GM12878 (cell line): Measurements from ENCODE around the gene AIDA. TPM values are rescaled to one million over a fixed set of nuclear protein-coding genes. Genes with fewer than 3 reads are reported as not detected.

ENCODE experiments used
- BACH1 ChIP-seq: fragments of 450-650 bp; IDR thresholded peaks from 2 replicates; pipeline ENCODE4 v1.6.1; 2017; ENCODE audit warnings: mild to moderate bottlenecking, borderline replicate concordance
- CBX3 ChIP-seq: fragments of 200-600 bp; sonication (generic); IDR thresholded peaks from 2 replicates; pipeline ENCODE4 v1.6.1; 2016; ENCODE audit warnings: low read depth, borderline replicate concordance
- FOXK2 ChIP-seq: fragments of 450-650 bp; IDR thresholded peaks from 2 replicates; pipeline ENCODE4 v1.6.1; 2017; ENCODE audit warnings: mild to moderate bottlenecking, moderate library complexity
- IKZF2 ChIP-seq, 2 experiments: fragments of 450-650 bp; IDR thresholded peaks; 2 replicates each; pipeline ENCODE4 v1.6.1; 2017; ENCODE audit warnings: mild to moderate bottlenecking in 2 of 2, moderate library complexity in 2 of 2
- MEF2A ChIP-seq: IDR thresholded peaks from 2 replicates; pipeline ENCODE4 v1.6.1; 2011; ENCODE audit warnings: low read depth, mild to moderate bottlenecking, low read length, moderate library complexity; ENCODE audit not compliant: insufficient read depth
- NFIC ChIP-seq: IDR thresholded peaks from 2 replicates; pipeline ENCODE4 v1.6.1; 2012; ENCODE audit warnings: low read depth, mild to moderate bottlenecking, inconsistent platforms, low read length, moderate library complexity
- NFYA ChIP-seq: IDR thresholded peaks from 2 replicates; pipeline ENCODE4 v1.6.1; 2011; ENCODE audit warnings: low read depth, mild to moderate bottlenecking, low read length, improper control_type of control experiment, borderline replicate concordance
- NR2C2 ChIP-seq: IDR thresholded peaks from 2 replicates; pipeline ENCODE4 v1.6.1; 2011; ENCODE audit warnings: borderline replicate concordance, low read depth; ENCODE audit not compliant: control insufficient read depth, insufficient read length
- PAX8 ChIP-seq: fragments of 450-650 bp; IDR thresholded peaks from 2 replicates; pipeline ENCODE4 v1.6.1; 2017; ENCODE audit warnings: mild to moderate bottlenecking, moderate library complexity
- POLR2AphosphoS2 ChIP-seq: IDR thresholded peaks from 2 replicates; pipeline ENCODE4 v1.6.1; 2011; ENCODE audit warnings: low read depth, mild to moderate bottlenecking, low read length, improper control_type of control experiment, moderate library complexity
- RBBP5 ChIP-seq: fragments of 200-600 bp; sonication (generic); conservative IDR thresholded peaks from 2 replicates; pipeline ENCODE4 v1.6.1; 2016
- SIX5 ChIP-seq: IDR thresholded peaks from 2 replicates; pipeline ENCODE4 v1.6.1; 2011; ENCODE audit warnings: mild to moderate bottlenecking, low read depth, low read length, moderate library complexity; ENCODE audit not compliant: severe bottlenecking
- STAT3 ChIP-seq: IDR thresholded peaks from 2 replicates; pipeline ENCODE4 v1.6.1; 2011; ENCODE audit warnings: low read depth, low read length, improper control_type of control experiment
- TCF3 ChIP-seq: IDR thresholded peaks from 2 replicates; pipeline ENCODE4 v1.6.1; 2012; ENCODE audit warnings: low read depth, mild to moderate bottlenecking, low read length, borderline replicate concordance; ENCODE audit not compliant: insufficient read depth
- polyA plus RNA-seq, 11 experiments: library from polyadenylated mRNA; depleted of rRNA in 4 of 11; unstranded in 6 of 11; stranded (reverse) in 5 of 11; fragments of >200 nt; fragmentation: Nextera tagmentation in 4 of 11; fragmentation: Illumina TruSeq in 1 of 11; extraction: Ambion mirVana in 4 of 11; extraction: Trizol in 1 of 11; gene quantifications; 1 replicate in 1 of 11; 2 replicates in 10 of 11; pipeline versions ENCODE4 v1.2.1 to v1.2.3, GENCODE V29; 2011 to 2016; ENCODE audit warnings: inconsistent platforms in 2 of 11, missing spikeins in 2 of 11, low read depth in 1 of 11
- total RNA-seq, 4 experiments: library from RNA; depleted of rRNA in 3 of 4; stranded (reverse); fragments of >200 nt in 3 of 4; fragmentation: Illumina TruSeq in 1 of 4; extraction: Trizol in 1 of 4; gene quantifications; 2 replicates each; pipeline versions ENCODE4 v1.2.1 to v1.2.3, GENCODE V29; 2013 to 2021
- TF ChIP-seq, protein P1 (sequence below): fragments of 450-650 bp; IDR thresholded peaks from 2 replicates; pipeline ENCODE4 v1.6.1; 2018; ENCODE audit warnings: mild to moderate bottlenecking, low read depth, moderate library complexity; ENCODE audit not compliant: partially characterized antibody
- TF ChIP-seq, protein P2 (sequence below): fragments of 450-650 bp; IDR thresholded peaks from 2 replicates; pipeline ENCODE4 v1.6.1; 2017; ENCODE audit warnings: mild to moderate bottlenecking, moderate library complexity
- TF ChIP-seq, protein P3 (sequence below): fragments of 450-650 bp; IDR thresholded peaks from 2 replicates; pipeline ENCODE4 v1.6.1; 2017; ENCODE audit warnings: mild to moderate bottlenecking, low read depth, inconsistent platforms; ENCODE audit not compliant: poor library complexity, severe bottlenecking

The AIDA gene
- total and polyA plus RNA-seq, 10 of the 15 experiments (the other 5 are each of a cell fraction or from before 2014, with no cell fraction given), result 8.9 to 43.1 (median 19.2) TPM

DNA sequence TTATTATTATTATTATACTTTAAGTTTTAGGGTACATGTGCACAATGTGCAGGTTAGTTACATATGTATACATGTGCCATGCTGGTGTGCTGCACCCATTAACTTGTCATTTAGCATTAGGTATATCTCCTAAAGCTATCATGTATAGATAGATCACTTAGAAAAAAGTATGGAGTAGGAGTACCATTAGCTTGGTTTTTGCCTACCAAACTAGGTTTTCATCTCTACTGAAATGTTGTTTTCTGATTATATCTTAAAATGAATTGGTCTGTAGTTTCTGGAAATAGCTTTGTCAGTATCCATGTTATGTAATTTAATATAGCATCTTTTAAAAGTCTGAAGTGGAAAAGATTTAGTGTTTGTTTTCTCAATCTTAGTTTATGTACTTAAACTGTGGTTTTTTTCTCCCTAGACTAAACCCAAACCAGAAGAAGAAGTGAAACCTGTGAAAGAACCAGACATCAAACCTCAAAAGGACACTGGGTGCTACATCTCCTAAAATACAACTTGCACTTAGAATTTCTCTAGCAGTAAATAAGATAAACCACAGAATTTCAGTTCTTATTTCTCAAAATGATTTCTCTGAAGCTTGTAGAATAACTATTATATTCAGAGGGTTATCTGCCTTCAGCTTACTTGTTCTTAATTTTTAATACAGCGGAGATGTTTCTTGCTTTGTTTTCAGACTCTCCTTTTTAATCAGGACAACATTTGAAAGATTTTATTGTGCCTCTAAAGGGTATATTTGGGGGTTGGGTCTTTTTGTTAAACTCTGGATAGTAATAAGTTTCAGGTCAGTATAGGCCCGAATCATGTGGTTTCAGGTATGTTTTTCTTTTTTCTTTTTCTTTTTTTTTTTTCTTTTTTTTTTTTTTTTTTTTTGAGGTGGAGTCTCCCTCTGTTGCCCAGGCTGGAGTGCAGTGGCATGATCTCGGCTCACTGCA is 20.2 kb upstream of the AIDA start (continued):
- TF ChIP-seq NR2C2 (no peak), MEF2A (peak; percentile 93), STAT3 (no peak), IKZF2 (IDR thresholded peaks at IDR 0.05) (peak; percentile 91 to 95; a peak in 3 of 4 replicates), NFYA (no peak), CBX3 (no peak), TCF3 (no peak), NFIC (peak; percentile 99), POLR2AphosphoS2 (no peak), PAX8 (no peak), BACH1 (peak; percentile 41; the same call in 1 of the 2 replicates), SIX5 (no peak), RBBP5 (no peak), FOXK2 (no peak)
- TF ChIP-seq, protein P1, sequence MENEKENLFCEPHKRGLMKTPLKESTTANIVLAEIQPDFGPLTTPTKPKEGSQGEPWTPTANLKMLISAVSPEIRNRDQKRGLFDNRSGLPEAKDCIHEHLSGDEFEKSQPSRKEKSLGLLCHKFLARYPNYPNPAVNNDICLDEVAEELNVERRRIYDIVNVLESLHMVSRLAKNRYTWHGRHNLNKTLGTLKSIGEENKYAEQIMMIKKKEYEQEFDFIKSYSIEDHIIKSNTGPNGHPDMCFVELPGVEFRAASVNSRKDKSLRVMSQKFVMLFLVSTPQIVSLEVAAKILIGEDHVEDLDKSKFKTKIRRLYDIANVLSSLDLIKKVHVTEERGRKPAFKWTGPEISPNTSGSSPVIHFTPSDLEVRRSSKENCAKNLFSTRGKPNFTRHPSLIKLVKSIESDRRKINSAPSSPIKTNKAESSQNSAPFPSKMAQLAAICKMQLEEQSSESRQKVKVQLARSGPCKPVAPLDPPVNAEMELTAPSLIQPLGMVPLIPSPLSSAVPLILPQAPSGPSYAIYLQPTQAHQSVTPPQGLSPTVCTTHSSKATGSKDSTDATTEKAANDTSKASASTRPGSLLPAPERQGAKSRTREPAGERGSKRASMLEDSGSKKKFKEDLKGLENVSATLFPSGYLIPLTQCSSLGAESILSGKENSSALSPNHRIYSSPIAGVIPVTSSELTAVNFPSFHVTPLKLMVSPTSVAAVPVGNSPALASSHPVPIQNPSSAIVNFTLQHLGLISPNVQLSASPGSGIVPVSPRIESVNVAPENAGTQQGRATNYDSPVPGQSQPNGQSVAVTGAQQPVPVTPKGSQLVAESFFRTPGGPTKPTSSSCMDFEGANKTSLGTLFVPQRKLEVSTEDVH, result no peak
- TF ChIP-seq, protein P2, sequence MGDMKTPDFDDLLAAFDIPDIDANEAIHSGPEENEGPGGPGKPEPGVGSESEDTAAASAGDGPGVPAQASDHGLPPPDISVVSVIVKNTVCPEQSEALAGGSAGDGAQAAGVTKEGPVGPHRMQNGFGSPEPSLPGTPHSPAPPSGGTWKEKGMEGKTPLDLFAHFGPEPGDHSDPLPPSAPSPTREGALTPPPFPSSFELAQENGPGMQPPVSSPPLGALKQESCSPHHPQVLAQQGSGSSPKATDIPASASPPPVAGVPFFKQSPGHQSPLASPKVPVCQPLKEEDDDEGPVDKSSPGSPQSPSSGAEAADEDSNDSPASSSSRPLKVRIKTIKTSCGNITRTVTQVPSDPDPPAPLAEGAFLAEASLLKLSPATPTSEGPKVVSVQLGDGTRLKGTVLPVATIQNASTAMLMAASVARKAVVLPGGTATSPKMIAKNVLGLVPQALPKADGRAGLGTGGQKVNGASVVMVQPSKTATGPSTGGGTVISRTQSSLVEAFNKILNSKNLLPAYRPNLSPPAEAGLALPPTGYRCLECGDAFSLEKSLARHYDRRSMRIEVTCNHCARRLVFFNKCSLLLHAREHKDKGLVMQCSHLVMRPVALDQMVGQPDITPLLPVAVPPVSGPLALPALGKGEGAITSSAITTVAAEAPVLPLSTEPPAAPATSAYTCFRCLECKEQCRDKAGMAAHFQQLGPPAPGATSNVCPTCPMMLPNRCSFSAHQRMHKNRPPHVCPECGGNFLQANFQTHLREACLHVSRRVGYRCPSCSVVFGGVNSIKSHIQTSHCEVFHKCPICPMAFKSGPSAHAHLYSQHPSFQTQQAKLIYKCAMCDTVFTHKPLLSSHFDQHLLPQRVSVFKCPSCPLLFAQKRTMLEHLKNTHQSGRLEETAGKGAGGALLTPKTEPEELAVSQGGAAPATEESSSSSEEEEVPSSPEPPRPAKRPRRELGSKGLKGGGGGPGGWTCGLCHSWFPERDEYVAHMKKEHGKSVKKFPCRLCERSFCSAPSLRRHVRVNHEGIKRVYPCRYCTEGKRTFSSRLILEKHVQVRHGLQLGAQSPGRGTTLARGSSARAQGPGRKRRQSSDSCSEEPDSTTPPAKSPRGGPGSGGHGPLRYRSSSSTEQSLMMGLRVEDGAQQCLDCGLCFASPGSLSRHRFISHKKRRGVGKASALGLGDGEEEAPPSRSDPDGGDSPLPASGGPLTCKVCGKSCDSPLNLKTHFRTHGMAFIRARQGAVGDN, result no peak
- TF ChIP-seq, protein P3, sequence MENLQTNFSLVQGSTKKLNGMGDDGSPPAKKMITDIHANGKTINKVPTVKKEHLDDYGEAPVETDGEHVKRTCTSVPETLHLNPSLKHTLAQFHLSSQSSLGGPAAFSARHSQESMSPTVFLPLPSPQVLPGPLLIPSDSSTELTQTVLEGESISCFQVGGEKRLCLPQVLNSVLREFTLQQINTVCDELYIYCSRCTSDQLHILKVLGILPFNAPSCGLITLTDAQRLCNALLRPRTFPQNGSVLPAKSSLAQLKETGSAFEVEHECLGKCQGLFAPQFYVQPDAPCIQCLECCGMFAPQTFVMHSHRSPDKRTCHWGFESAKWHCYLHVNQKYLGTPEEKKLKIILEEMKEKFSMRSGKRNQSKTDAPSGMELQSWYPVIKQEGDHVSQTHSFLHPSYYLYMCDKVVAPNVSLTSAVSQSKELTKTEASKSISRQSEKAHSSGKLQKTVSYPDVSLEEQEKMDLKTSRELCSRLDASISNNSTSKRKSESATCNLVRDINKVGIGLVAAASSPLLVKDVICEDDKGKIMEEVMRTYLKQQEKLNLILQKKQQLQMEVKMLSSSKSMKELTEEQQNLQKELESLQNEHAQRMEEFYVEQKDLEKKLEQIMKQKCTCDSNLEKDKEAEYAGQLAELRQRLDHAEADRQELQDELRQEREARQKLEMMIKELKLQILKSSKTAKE, result peak; percentile 100
